ENCODE data around the gene VPS45.
"Not testable (repeated sequence)": the region's sequence is repeated elsewhere in the genome, so short reads cannot be mapped to it uniquely, and the experiment has no call there.

The VPS45 gene

GRCh38 chr1:150034336-150034735 is 33.2 kb upstream of the VPS45 start:
- no peak for ATAC-seq (ENCODE audit: insufficient read depth, low read depth)

GRCh38 chr1:150049926-150050325 is 17.6 kb upstream of the VPS45 start:
- Histone ChIP-seq H3K9ac (ENCODE audit: low read depth, low read length) (no peak overlapping the region), H3K27ac (ENCODE audit: low read length) (no peak overlapping the region), H3K36me3 (ENCODE audit: insufficient read depth, low read length) (no peaks in the 10 kb centered on the region), H3K4me3 (ENCODE audit: low read depth in 1 of 2, low read length in 2 of 2) (no peak overlapping the region), H3K27me3 (ENCODE audit: insufficient read depth, low read length, poor library complexity) (no peaks in the 10 kb centered on the region), H2AFZ (ENCODE audit: low read depth, low read length) (no peak overlapping the region), H3K79me2 (ENCODE audit: insufficient read depth, low read length) (no peaks in the 10 kb centered on the region), H4K20me1 (ENCODE audit: insufficient read depth, low read length) (no peaks in the 10 kb centered on the region), H3K4me2 (ENCODE audit: insufficient read depth, low read length) (no peak overlapping the region), H3K9me3 (ENCODE audit: insufficient read depth, low read length, severe bottlenecking) (no peaks in the 10 kb centered on the region), H3K4me1 (ENCODE audit: insufficient read depth, low read length) (no peaks in the 10 kb centered on the region)
- DNase-seq (no peak), ATAC-seq (ENCODE audit: insufficient read depth, low read depth) (no peak)
- TF ChIP-seq CTCF (IDR thresholded peaks at IDR 0.05; ENCODE audit: borderline replicate concordance, extremely low read depth, low read length, poor library complexity, severe bottlenecking): no peak
- no peak for TF ChIP-seq EZH2 (IDR thresholded peaks at IDR 0.05; ENCODE audit: borderline replicate concordance, low read depth, low read length, severe bottlenecking)

More at GRCh38 chr1:150034336-150034735, 33.2 kb upstream of the VPS45 start:
- Histone ChIP-seq H3K4me1 (ENCODE audit: insufficient read depth, low read length) (no peaks in the 10 kb centered on the region), H3K27ac (ENCODE audit: low read length) (no peak overlapping the region), H3K79me2 (ENCODE audit: insufficient read depth, low read length) (no peaks in the 10 kb centered on the region), H2AFZ (ENCODE audit: low read depth, low read length) (no peak overlapping the region), H3K4me2 (ENCODE audit: insufficient read depth, low read length) (no peak overlapping the region), H3K27me3 (ENCODE audit: insufficient read depth, low read length, poor library complexity) (no peaks in the 10 kb centered on the region), H3K9ac (ENCODE audit: low read depth, low read length) (no peak overlapping the region), H3K4me3 (ENCODE audit: low read depth in 1 of 2, low read length in 2 of 2) (no peak overlapping the region), H3K36me3 (ENCODE audit: insufficient read depth, low read length) (no peaks in the 10 kb centered on the region), H4K20me1 (ENCODE audit: insufficient read depth, low read length) (no peaks in the 10 kb centered on the region), H3K9me3 (ENCODE audit: insufficient read depth, low read length, severe bottlenecking) (no peaks in the 10 kb centered on the region)
- TF ChIP-seq CTCF (IDR thresholded peaks at IDR 0.05; ENCODE audit: borderline replicate concordance, extremely low read depth, low read length, poor library complexity, severe bottlenecking) (no peak), EZH2 (IDR thresholded peaks at IDR 0.05; ENCODE audit: borderline replicate concordance, low read depth, low read length, severe bottlenecking) (no peak)
- DNase-seq: no peak

GRCh38 chr1:150051089-150051373 is 16.5 kb upstream of the VPS45 start:
- Histone ChIP-seq H3K4me3 (ENCODE audit: low read depth in 1 of 2, low read length in 2 of 2) (no peak overlapping the region), H3K79me2 (ENCODE audit: insufficient read depth, low read length) (no peaks in the 10 kb centered on the region), H3K9me3 (ENCODE audit: insufficient read depth, low read length, severe bottlenecking) (no peaks in the 10 kb centered on the region), H3K36me3 (ENCODE audit: insufficient read depth, low read length) (no peaks in the 10 kb centered on the region), H3K4me2 (ENCODE audit: insufficient read depth, low read length) (no peak overlapping the region), H3K4me1 (ENCODE audit: insufficient read depth, low read length) (no peaks in the 10 kb centered on the region), H4K20me1 (ENCODE audit: insufficient read depth, low read length) (no peaks in the 10 kb centered on the region), H2AFZ (ENCODE audit: low read depth, low read length) (no peak overlapping the region), H3K27ac (ENCODE audit: low read length) (no peak overlapping the region), H3K27me3 (ENCODE audit: insufficient read depth, low read length, poor library complexity) (no peaks in the 10 kb centered on the region), H3K9ac (ENCODE audit: low read depth, low read length) (no peak overlapping the region)
- DNase-seq (no peak), ATAC-seq (ENCODE audit: insufficient read depth, low read depth) (no peak)
- no peak for TF ChIP-seq EZH2 (IDR thresholded peaks at IDR 0.05; ENCODE audit: borderline replicate concordance, low read depth, low read length, severe bottlenecking)
- TF ChIP-seq CTCF (IDR thresholded peaks at IDR 0.05; ENCODE audit: borderline replicate concordance, extremely low read depth, low read length, poor library complexity, severe bottlenecking): no peak

- not testable (repeated sequence) for H3K4me1 ChIP-seq (ENCODE audit: insufficient read depth, low read length); ATAC-seq (ENCODE audit: insufficient read depth, low read depth); H3K9me3 ChIP-seq (ENCODE audit: insufficient read depth, low read length, severe bottlenecking); H3K36me3 ChIP-seq (ENCODE audit: insufficient read depth, low read length); H3K4me2 ChIP-seq (ENCODE audit: insufficient read depth, low read length); H3K27me3 ChIP-seq (ENCODE audit: insufficient read depth, low read length, poor library complexity); H2AFZ ChIP-seq (ENCODE audit: low read depth, low read length); H3K9ac ChIP-seq (ENCODE audit: low read depth, low read length); H3K79me2 ChIP-seq (ENCODE audit: insufficient read depth, low read length); H3K4me3 ChIP-seq (ENCODE audit: low read depth in 1 of 2, low read length in 2 of 2); H4K20me1 ChIP-seq (ENCODE audit: insufficient read depth, low read length); H3K27ac ChIP-seq (ENCODE audit: low read length); DNase-seq
These were observed 15.6 kb upstream of the VPS45 start for GRCh38 chr1:150051905-150052412.
